Dendritic cell treated with granulocyte-macrophage colony-stimulating factor and Interleukin-4, amounts not matched to agents 40 ng/mL and 50 ng/mL, for 4 days (primary cell): ENCODE measurements around the gene SNN.

ENCODE experiments used
- H3K27ac Mint-ChIP-seq: one replicate; pipeline ENCODE4 v1.8.0; 2022; ENCODE audit warnings: mild to moderate bottlenecking, mixed read lengths
- H3K27me3 Mint-ChIP-seq: one replicate; pipeline ENCODE4 v1.8.0; 2022; ENCODE audit warnings: mild to moderate bottlenecking, mixed read lengths
- H3K36me3 Mint-ChIP-seq: one replicate; pipeline ENCODE4 v1.8.0; 2022; ENCODE audit warnings: low read depth, mixed read lengths
- H3K4me1 Mint-ChIP-seq: one replicate; pipeline ENCODE4 v1.8.0; 2022; ENCODE audit warnings: low read depth, mixed read lengths
- H3K4me3 Mint-ChIP-seq: one replicate; pipeline ENCODE4 v1.8.0; 2022; ENCODE audit warnings: mild to moderate bottlenecking, moderate library complexity, mixed read lengths
- H3K9me3 Mint-ChIP-seq: one replicate; pipeline ENCODE4 v1.8.0; 2022; ENCODE audit warnings: mixed read lengths
- intact Hi-C: fragments of 100-400 bp; cut with micrococcal nuclease; formaldehyde crosslinking; loops from one replicate; pipeline ENCODE4 v1.15.0; 2022

Gene SNN

GRCh38 chr16:11698271-11698689 is 30.0 kb downstream of the SNN start:
- Mint-ChIP-seq H3K27ac (no peak overlapping the region), H3K9me3 (no peaks in the 10 kb centered on the region), H3K4me1 (peaks cover 28% of the 10 kb centered on the region), H3K4me3 (no peak overlapping the region), H3K27me3 (no peaks in the 10 kb centered on the region), H3K36me3 (peaks cover 89% of the 10 kb centered on the region)
- intact Hi-C loops, result no loop called here

DNA sequence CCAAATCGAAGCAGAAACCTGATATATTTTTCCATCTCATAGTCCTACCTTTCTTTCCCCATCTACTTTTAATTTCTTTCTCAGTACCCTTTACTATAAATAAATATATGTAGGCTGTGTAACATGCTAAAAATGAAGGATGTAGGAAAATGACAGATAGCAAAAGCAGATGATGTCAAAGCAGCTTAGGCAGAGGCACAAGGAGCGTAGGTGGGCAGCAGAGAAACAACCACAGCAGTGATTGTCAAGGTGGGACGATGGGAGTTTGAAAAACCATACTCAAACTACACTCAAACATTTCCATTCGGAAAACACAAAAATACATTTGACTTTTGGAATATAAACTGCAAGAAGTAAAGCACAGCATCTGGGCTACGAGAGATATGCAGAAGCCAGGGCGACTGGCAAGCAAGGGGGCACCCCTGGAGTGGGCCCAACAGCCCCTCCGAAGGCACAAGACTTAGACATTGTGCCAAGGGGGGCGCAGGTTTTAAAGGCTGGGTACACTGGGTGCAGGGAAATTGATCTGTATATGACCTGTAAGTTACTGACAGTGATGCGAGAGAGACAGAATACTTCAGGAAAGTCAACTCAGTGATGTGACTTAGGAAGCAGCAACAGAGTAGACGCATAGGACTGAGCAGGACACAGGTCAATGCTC is 31.1 kb downstream of the SNN start:
- intact Hi-C loops, result no loop called here
- Mint-ChIP-seq H3K9me3 (no peaks in the 10 kb centered on the region), H3K27ac (no peak overlapping the region), H3K4me1 (peaks cover 28% of the 10 kb centered on the region), H3K4me3 (no peak overlapping the region), H3K27me3 (no peaks in the 10 kb centered on the region), H3K36me3 (peaks cover 92% of the 10 kb centered on the region)

DNA sequence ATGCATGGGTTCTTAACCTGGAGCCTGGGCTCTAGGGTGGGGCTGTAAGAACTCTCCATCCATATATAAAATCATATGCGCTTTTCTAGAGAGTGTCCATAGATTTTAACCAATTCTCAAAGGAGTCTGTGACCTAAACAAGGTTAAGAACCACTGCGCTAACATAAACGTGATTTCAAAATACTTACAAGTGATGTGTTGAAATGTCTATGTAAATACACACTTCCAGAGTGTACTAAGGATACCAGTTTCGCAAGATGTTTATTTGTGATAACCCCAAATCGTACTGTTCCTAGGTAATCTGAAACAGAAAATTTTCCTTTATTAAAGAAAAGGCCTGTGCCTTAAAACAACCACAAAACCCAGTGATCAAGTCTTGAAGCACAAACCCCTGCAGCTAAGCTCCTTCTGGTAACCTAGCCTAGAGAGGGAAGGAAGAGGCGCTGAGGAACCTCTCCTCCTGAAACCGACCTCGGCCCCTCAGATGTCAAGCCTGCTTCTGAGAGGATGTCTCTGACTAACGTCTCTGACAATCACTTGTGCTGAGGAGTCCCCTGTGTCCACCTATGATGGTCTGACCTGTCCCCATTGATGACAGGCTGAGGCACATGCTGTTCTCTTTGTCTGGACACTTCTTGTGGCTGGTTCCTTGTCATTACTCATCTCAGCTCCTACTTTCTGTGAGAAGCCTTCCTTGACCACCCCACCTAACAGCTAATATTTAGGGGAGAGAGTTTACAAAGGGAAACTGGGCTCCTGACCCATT is 32.2 kb downstream of the SNN start:
- no peak overlapping the region for H3K27ac Mint-ChIP-seq
- no peaks in the 10 kb centered on the region for H3K27me3 Mint-ChIP-seq
- intact Hi-C loops, result no loop called here
- H3K4me1 Mint-ChIP-seq, result peaks cover 28% of the 10 kb centered on the region
- peaks cover 93% of the 10 kb centered on the region for H3K36me3 Mint-ChIP-seq
- no peaks in the 10 kb centered on the region for H3K9me3 Mint-ChIP-seq
- H3K4me3 Mint-ChIP-seq, result no peak overlapping the region

- intact Hi-C loops, result no loop called here
- no peak overlapping the region for H3K27ac Mint-ChIP-seq
- peaks cover 86% of the 10 kb centered on the region for H3K36me3 Mint-ChIP-seq
- no peaks in the 10 kb centered on the region for H3K27me3 Mint-ChIP-seq
- H3K9me3 Mint-ChIP-seq, result no peaks in the 10 kb centered on the region
- H3K4me3 Mint-ChIP-seq, result no peak overlapping the region
- H3K4me1 Mint-ChIP-seq, result peaks cover 17% of the 10 kb centered on the region
These were observed 37.2 kb downstream of the SNN start for GRCh38 chr16:11705311-11706025.

GRCh38 chr16:11706180-11706742 is 38.0 kb downstream of the SNN start:
- no peak overlapping the region for H3K27ac Mint-ChIP-seq
- intact Hi-C loops, result no loop called here
- peaks cover 9% of the 10 kb centered on the region for H3K4me1 Mint-ChIP-seq

DNA sequence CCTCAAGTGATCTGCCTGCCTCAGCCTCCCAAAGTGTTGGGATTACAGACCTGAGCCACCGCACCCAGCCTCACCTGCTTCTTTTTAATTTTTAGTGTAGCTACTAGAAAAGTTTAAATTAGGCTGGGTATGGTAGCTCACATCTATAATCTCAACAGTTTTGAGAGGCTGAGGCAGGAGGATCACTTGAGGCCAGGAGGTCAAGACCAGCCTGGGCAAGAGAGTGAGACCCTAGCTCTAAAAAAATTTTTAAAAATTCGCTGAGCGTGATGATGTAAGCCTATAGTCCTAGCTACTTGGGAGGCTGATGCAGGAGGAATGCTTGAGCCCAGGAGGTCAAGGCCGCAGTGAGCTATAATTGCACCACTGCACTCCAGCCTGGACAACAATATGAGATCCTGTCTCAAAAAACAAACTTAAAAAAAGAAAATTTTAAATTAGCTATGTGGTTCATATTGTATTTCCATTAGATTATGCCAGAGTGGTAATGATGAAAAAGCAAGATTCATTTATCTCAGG is 39.5 kb downstream of the SNN start:
- no peak overlapping the region for H3K27ac Mint-ChIP-seq
- H3K9me3 Mint-ChIP-seq, result no peaks in the 10 kb centered on the region
- peaks cover 89% of the 10 kb centered on the region for H3K36me3 Mint-ChIP-seq
- H3K27me3 Mint-ChIP-seq, result no peaks in the 10 kb centered on the region
- intact Hi-C loops, result no loop called here
- peaks cover 3% of the 10 kb centered on the region for H3K4me1 Mint-ChIP-seq
- no peak overlapping the region for H3K4me3 Mint-ChIP-seq

More at GRCh38 chr16:11706180-11706742, 38.0 kb downstream of the SNN start:
- peaks cover 87% of the 10 kb centered on the region for H3K36me3 Mint-ChIP-seq
- no peak overlapping the region for H3K4me3 Mint-ChIP-seq
- no peaks in the 10 kb centered on the region for H3K9me3 Mint-ChIP-seq
- no peaks in the 10 kb centered on the region for H3K27me3 Mint-ChIP-seq

DNA sequence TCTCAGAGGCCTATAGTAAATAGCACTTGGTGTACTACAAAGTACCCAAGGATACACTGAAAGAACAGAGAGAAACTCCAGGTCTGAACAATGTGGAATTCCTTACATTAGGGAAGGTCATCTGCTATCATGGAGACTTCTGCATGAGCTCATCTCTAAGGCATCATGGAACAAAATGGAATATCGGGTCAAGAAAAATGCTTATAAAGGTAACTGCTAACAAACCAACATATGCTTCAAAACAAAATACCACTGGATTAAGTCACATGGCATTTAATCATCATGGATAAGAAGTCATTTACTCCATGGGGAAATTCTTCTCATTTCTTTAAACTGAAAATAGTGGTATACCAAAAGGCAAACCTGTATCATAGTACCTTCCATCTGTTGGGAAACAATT is 40.2 kb downstream of the SNN start:
- intact Hi-C loops, result no loop called here
- peaks cover 3% of the 10 kb centered on the region for H3K4me1 Mint-ChIP-seq
- H3K27me3 Mint-ChIP-seq, result no peaks in the 10 kb centered on the region
- H3K27ac Mint-ChIP-seq, result no peak overlapping the region
- H3K9me3 Mint-ChIP-seq, result no peaks in the 10 kb centered on the region
- peaks cover 89% of the 10 kb centered on the region for H3K36me3 Mint-ChIP-seq
- H3K4me3 Mint-ChIP-seq, result no peak overlapping the region

GRCh38 chr16:11711662-11712061 is 43.4 kb downstream of the SNN start:
- H3K4me3 Mint-ChIP-seq, result no peak overlapping the region
- intact Hi-C loops, result loop anchor here (5.0 kb wide), 2 partner anchors 69 to 304 kb away; no protein-coding TSS in a partner anchor

GRCh38 chr16:11712122-11712521 is 43.9 kb downstream of the SNN start:
- peaks cover 98% of the 10 kb centered on the region for H3K36me3 Mint-ChIP-seq

More at GRCh38 chr16:11711662-11712061, 43.4 kb downstream of the SNN start:
- Mint-ChIP-seq H3K4me1 (peaks cover under 1% of the 10 kb centered on the region), H3K27ac (no peak overlapping the region), H3K36me3 (peaks cover 96% of the 10 kb centered on the region), H3K27me3 (no peaks in the 10 kb centered on the region), H3K9me3 (no peaks in the 10 kb centered on the region)

DNA sequence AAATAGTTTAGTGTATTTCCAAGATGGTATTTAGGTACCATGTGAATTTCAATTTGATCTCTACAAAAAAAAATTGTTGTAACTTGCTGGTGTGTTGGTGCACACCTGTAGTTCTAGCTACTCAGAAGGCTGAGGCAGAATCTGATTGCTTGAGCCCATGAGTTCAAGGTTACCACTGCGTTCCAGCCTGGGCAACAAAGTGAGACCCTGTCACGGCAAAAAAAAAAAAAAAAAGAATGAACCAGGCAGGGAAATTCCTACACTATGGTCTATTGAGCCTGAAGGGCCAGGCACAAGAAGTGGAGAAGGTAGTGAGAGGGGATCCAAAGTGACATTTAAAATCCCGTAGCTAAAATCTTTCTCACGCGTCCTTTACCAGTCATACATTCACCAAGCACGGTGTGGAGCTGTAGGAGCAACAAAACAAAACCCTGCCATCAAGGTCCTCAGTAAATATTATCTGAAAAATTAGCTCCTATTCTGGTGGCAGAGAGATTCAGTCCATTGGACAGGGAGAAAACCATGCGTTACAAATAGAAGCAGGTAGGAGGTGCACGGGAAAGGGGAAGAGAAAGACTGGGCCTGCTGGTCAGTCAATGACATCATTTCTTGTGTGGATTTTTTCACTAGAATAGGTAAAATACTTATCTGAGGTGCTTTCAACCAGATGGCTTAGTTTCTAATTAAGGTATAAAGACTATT is 47.1 kb downstream of the SNN start:
- Mint-ChIP-seq H3K27me3 (no peaks in the 10 kb centered on the region), H3K4me1 (peaks cover 5% of the 10 kb centered on the region), H3K36me3 (peaks cover 89% of the 10 kb centered on the region), H3K27ac (no peak overlapping the region), H3K4me3 (no peak overlapping the region), H3K9me3 (no peaks in the 10 kb centered on the region)
- intact Hi-C loops, result no loop called here

More at GRCh38 chr16:11712122-11712521, 43.9 kb downstream of the SNN start:
- H3K9me3 Mint-ChIP-seq, result no peaks in the 10 kb centered on the region
- intact Hi-C loops, result loop anchor here (5.0 kb wide), 2 partner anchors 70 to 305 kb away; no protein-coding TSS in a partner anchor
- H3K27me3 Mint-ChIP-seq, result no peaks in the 10 kb centered on the region
- no peak overlapping the region for H3K4me3 Mint-ChIP-seq
- no peaks in the 10 kb centered on the region for H3K4me1 Mint-ChIP-seq
- no peak overlapping the region for H3K27ac Mint-ChIP-seq

- H3K27me3 Mint-ChIP-seq, result no peaks in the 10 kb centered on the region
- intact Hi-C loops, result no loop called here
- H3K36me3 Mint-ChIP-seq, result peaks cover 89% of the 10 kb centered on the region
- no peaks in the 10 kb centered on the region for H3K9me3 Mint-ChIP-seq
- H3K4me3 Mint-ChIP-seq, result no peak overlapping the region
- no peak overlapping the region for H3K27ac Mint-ChIP-seq
- H3K4me1 Mint-ChIP-seq, result peaks cover 5% of the 10 kb centered on the region
These were observed 48.1 kb downstream of the SNN start for GRCh38 chr16:11716336-11716735.

- Mint-ChIP-seq H3K4me1 (peaks cover 11% of the 10 kb centered on the region), H3K36me3 (peaks cover 89% of the 10 kb centered on the region), H3K9me3 (no peaks in the 10 kb centered on the region), H3K4me3 (no peak overlapping the region), H3K27ac (no peak overlapping the region), H3K27me3 (no peaks in the 10 kb centered on the region)
- intact Hi-C loops, result no loop called here
These were observed 49.6 kb downstream of the SNN start for GRCh38 chr16:11717811-11718210.

DNA sequence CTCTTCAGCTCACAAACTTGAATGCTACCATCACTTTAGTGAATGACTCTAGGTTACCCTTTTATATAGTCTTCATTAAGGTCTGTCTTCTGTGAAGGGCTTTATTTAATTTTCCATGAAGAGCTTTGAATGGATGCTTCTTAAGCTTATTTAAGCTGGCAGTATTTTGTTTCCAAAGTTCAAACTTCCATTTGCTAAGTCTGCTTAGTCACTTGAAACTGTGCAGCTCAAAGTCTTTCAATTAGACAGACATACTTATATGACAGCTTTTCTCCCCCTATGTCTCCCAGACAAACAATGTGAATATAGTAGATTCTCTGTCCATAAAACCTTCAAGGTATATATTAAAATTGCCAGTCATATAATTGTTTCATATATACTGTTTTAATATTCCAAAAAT is 50.9 kb downstream of the SNN start:
- Mint-ChIP-seq H3K4me3 (no peak overlapping the region), H3K9me3 (no peaks in the 10 kb centered on the region), H3K4me1 (peaks cover 11% of the 10 kb centered on the region), H3K27me3 (no peaks in the 10 kb centered on the region), H3K27ac (no peak overlapping the region), H3K36me3 (peaks cover 89% of the 10 kb centered on the region)
- intact Hi-C loops, result no loop called here
